NCI-H146 (cell line): ENCODE results near the gene PRR5L.

Experiments used
- DNase-seq: peaks from one replicate; lab custom pipeline; 2025; lab: John Stamatoyannopoulos, UW

Gene PRR5L

DNA sequence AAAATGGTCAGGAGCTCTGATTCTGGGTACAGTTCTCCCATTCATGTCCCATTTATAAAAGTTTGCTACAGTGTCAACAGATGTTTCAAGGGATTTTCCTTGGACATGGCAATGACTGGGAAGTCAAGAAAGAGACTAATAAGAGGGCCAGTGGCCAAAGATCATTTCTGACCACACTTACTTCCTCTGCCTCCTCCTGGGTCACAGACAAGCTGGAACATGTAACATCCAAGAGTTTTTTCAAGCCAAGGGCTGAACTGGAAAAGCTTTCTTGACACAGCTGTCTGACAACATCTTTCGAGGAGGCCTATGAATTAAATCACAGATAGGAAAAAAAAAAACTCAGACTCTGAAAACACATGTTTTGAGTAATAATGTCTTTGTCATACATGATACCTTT is 15.6 kb upstream of the PRR5L start:
- DNase-seq, result no peak

DNA sequence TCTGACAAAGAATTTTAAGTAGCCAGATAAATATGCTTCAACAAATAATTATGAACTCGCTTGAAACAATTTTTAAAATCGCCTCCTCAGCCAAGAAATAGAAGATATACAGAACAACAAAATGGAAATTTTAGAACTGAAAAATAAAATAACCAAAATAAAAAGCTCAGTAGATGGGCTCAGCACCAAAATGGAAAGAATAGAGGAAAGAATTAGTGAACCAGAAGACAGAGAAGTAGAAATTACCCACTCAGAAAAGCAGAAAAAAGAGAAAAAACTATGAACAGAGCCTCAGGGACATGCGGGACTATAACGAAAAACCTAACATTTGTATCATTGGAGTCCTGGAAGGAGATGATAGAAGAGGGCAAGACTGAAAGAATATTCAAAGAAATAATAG is 14.2 kb upstream of the PRR5L start:
- no peak for DNase-seq

DNA sequence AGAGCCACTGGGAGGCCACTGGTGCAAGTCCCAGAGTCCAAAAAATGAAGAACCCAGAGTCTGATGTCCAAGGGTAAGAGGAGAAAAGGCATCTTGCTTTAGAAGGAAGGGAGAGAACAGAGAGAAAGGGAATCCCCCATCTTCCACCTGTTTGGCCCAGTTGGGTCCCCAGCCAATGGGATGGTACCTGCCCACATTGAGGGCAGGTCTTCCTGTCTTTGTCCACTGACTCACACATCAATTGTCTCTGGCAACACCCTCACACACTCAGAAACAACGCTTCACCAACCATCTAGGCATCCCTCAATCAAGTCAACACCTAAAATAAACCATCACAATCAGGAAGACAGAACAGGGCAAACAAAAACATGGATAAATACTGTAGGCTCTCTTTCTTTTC is 13.2 kb upstream of the PRR5L start:
- no peak for DNase-seq

DNA sequence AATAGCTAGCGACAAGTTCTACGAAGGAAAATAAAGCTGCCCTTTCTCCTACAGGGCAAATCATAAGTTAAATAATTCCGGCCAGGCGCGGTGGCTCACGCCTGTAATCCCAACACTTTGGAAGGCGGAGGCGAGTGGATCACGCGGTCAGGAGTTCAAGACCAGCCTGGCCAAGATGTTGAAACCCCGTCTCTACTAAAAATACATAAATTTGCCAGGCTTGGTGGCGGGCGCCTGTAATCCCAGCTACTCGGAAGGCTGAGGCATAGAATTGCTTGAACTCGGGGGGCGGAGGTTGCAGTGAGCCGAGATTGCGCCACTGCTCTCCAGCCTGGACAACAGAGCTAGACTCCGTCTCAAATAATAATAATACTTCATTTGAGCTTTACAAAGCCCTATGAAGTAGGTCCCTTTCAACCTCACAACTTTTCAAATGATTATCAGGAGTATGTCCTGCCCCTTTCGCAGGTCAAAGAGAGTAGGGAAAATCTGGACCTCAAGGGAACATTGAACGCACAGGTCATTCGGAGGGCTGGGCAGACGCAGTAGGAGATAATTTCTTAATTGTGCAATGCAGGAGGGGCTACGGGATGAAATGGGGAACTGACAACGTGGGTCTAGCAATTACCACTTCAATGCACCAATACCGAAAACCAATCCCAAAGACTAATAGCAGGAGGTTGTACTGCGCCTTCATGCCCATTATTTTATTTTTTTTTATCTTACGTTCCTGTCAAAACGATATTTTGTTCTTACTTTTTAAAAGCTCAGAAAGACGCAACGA is 7.5 kb upstream of the PRR5L start:
- peak; percentile 35 for DNase-seq

DNA sequence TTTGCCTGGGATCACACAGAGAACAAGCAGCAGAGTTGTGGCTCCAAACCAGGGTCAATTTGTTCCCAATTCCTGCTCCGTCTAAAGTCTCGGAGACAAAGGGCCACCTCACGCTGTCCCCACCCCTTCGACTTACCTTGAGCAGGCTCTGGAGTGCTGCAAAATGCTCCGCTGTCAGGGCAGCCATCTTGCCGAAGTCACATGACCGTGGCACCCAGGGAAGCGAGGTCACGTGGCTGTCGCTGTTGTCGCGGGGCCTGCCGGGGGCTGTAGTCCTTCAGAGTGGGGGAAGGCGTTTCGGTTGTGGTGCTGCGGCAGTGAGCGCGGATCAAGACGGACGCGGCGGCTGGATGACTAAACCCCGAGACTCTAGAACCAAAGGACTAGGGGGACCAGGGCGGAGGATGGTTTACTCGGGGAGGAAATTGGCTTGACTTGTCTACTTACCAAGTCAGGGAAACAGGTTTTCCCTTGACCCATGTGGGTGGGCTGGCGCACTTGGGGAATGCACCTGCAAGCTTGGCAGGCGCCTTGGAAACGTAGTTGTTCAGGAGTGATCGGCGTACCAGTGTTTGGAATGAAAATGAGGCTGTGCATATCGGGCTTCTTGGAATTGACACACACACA is 6.7 kb upstream of the PRR5L start, which contains the start of gene COMMD9:
TSS of gene COMMD9 (minus strand) at position 199 of the 627 bp plus-strand sequence. CDS start at position 187, 12 bp downstream.
- peak; percentile 95 for DNase-seq

DNA sequence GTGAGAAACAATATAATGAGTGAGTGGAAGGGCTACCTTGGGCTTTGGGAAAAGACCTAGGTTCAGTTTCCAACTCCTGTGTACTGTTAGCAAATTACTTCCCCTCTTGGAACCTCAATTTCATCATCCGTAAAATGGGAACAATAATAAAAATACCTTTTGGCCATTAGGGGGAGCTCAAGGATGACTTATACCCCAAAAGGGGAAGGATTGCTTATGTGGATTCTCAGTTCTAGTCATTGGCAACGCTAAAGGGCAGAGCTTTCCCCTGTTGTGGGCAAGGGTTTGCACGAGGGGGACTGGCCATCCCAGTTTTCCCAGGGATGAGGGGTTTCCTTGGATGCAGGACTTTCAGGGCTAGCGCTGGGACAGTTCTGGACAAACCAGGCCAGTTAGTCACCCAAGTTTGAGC is 3.8 kb upstream of the PRR5L start:
- DNase-seq, result no peak

DNA sequence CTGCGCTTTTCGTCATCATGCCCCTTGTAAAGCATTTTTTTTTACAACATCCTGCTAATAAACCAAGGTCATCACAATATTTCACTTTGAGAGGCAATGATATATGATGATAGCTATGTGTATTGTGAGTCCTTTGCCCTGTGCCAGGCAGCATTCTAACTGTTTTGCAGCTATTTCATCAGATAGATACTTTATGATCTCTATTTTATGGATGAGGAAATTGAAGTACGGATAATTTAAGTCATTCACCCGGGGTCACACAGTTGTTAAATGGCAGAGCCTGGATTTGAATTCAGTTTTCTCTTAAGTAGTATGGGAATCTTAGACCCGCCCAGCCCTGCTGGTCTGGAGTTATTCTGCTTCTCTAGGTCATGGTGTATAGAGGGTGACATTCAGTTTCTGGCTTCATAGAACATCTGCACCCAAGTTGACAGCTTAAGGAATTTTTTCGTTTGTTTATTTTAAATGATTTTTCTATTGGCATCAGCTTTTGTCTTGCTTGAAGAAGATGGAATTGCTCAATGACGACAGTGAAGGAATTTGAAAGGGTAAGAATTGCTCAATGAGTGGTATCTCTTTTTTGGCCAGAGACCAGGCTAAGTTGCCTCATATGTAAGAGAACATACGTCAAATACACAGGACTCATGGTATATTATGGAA is 926 bp downstream of the PRR5L start:
- no peak for DNase-seq

DNA sequence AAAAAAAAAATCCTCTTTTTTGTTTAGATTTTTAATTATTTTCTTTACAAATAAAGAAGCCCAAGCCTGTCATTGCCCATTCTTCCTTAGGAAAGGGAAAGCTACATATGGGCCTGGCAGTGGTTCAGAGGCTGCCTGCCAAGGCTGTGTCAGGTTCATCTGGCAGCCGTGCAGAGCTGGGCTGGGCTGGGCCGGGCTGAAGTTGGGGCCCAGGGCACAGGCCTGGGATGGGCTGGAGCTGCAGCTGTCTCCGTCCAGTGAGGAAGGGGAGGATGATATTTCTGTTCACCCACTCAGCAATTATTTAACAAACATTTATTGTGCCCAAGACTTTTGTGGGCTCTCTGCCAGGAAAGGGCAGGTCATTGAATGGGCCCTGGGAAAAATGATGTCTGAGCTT is 4.6 kb downstream of the PRR5L start:
- DNase-seq, result no peak

DNA sequence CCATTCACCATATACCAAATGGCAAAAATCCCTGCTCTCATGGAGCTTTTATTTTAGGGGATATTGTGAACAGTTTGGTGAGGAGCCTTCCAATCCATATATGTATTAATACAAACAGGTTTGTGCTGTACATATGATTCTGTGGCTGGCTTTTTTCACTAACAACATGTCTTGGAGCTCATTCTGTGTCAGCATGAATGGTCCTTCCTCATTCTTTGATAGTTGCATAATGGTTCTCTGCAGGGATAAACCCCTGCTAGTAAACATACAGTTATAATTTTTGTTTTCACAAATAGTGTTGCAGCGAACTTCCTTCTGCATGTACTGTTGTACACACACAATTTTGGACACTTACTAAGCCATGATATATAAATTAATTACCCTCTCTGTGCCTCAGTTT is 8.3 kb downstream of the PRR5L start:
- no peak for DNase-seq

DNA sequence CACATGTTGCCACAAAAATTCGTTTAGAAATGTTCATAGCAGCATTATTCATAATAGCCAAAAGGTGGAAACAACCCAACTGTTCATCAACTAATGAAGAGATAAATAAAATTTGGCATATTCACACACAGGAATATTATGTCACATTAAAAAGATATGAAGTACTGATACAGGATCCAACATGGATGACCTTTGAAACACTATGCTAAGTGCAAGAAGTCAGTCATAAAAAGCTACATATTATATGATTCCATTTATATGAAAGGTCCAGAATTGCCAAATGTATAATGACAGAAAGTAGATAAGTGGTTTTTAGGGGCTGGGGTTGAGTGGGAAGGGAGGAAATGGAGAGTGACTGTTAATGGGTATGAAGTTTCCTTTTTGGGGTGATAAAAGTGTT is 9.0 kb downstream of the PRR5L start:
- no peak for DNase-seq

DNA sequence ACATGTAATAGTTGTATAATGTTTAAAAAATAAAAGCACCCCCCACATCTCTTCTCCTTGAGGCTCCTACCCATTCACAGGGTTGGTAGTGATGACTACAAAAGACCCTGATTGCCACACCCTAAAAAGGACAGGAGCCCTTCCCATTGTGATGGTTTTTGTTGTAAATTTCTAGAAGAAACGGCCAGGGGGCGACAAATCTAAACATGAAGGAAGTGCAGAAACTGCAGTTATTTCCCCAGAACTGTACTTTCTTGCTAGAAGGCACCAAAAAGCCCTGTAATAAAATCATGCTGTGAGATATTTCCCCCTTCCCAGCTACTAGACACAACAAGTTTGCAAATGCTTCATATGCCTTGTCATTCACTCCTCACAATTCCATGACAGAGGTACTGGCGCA is 10.8 kb downstream of the PRR5L start:
- DNase-seq, result peak; percentile 8

DNA sequence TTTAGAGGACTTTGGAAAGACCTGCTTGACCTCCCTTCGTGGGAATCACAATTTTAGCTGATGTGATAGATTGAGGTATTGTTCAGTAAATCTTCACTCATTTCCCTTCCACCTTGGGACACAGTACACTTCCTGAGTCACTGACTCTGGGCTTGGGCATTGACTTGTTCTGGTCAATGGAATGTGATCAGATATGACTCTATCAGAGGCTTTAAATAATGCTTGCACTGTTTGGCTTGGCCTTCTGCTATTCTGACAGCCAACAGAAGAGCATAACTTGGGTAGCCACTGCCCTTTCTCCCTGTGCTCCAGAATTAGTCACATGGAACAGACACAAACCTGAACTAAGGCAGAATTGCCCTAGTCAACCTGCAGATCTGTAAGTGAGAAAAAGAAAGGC is 12.5 kb downstream of the PRR5L start:
- DNase-seq, result no peak

DNA sequence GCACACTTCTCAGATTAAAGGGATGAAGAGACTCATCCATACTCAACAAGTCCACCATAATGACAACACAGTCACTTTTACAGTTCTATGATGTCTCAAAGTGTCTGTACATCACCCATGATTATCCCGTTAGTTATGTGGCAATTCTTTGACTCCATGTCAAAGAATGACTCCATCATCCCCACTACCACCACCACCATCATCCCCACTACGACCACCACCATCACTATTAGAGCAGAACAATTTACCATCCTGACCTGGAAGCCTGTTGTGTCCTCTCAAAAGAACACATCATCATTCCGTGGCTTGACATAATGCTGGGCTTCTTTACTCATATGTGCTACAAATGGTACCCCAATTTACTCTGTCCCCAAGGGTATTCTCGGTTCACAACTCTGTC is 13.7 kb downstream of the PRR5L start:
- no peak for DNase-seq

DNA sequence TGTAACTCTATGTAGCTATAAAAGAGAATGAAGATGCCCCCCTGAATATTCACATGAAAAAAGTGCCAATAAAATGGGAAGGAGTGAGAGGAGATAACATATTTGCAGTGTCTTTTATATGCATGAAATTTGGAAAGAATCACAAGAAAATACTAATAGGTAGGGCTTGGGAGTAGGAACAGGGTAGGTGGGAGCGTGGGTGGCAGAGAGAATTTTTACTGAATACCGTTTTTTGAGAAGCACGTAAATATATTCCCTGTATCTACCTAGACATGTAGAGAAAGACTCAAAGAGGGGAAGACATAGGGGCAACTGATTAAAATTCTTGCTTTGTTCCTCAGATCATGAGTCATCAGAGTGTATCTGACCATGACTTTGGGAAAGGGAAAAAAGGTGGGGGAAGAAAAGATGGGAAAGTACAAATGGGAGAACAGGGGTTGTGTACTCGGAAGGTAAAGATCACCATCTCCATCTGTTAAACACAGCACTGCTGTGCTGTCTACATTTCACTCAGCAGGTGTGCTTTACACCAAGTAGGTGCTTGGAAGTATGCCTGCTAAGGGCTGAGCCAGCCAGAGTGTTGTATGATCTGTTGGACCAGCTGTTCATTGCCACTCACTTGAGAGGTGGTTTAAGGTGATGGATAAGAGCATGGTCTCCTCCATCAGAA is 16.0 kb downstream of the PRR5L start:
- DNase-seq, result no peak

DNA sequence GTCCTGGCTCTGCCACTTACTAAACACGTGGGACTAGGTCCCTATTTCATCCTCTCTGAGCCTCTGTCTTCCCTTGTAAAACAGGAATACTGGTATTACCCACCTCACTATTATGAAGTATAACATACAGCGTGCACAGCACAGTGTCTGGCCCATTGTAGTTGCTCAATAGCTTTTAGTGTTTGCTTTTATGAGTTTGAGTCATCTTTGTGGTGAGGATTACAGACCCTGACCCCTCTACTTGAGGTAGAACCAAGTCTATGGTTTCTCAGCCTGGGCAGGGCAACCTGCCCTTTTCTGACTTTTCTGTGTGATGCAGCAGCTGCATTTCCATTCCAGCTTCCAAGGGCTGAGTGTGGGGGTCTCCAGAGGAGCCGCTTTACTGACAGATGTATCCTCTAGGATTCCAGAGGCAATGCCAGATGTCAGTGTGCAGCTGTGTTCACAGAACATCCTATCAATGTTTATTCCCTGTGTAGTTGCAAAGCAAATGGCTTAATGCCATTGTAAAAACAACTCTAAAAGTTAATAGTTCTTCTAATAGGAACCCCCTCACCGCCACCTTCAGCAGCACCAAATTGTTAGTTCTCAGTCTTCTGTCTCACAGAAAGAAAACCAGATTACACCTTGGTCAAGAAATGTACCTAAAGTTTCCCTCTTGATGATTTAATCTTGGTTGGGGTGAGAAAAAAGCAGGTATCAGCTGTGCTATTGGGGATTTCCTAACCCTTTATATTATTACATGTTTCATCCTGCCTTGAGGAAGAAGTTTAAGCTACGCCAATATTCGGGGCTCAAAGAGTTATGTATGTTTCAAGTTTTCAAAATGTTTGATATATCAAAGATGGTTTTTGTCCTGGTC is 16.8 kb downstream of the PRR5L start:
- DNase-seq, result no peak

DNA sequence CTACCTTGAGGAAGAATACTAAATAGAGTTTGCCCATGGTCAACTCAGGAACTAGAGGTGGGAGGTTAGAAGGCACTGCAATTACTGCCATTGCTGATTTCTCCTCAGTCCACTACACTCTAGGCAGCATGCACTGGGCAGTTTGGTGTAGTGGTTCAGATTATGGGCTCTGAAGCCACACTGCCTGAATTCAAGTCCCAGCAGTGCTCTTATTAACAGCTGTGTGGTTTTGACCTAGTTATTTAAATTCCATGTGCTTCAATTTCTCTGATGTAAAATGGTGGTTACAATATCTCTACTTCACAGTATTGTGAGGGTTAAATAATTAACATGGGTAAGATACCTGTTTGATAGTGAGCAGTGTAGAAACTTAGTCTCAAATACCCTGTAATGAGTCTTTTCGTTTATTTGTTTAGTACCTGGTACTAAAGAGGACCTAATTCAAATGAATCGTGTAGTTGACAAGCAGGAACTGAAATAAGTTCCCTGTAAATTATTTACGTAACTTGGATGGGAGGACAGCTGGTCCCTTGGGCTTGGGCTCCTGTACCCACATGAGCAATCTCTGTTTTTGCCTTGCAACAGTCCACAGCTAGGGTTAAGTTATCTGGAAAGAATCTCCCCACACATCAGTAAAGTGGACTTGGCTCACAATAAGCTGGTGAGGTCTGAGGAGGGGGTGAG is 17.8 kb downstream of the PRR5L start:
- no peak for DNase-seq

DNA sequence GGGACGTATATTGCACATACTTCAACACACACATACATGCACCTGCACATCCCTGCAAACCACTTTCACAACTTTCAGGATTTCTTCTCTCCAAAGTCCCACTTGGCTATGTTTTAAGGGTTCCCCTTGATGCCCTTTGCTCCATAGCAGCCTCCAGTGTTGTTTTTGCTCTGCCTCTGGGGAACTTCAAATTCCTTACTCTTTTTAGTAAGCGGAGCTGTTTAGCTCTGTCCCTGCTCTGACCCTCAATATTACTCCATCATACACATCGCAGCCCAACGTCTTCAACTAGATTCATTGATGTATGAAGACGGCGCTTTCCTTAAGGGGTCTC is 18.3 kb downstream of the PRR5L start:
- no peak for DNase-seq

DNA sequence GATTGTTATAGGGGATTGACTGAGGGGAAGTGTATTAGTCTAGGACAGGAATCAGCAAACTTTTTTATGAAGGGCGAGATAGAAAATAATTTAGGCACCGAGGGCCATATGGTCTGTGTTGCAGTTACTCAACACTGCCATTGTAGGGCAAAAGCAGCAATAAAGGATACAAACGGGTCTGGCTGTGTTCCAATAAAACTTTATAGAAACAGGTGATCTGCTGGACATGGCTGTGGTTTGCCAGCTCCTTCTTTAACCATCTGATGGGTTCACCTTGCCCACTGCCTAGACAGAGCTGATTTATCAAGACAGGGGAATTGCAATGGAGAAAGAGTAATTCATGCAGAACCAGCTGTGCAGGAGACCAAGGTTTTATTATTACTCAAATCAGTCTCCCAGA is 20.0 kb downstream of the PRR5L start:
- DNase-seq, result no peak

DNA sequence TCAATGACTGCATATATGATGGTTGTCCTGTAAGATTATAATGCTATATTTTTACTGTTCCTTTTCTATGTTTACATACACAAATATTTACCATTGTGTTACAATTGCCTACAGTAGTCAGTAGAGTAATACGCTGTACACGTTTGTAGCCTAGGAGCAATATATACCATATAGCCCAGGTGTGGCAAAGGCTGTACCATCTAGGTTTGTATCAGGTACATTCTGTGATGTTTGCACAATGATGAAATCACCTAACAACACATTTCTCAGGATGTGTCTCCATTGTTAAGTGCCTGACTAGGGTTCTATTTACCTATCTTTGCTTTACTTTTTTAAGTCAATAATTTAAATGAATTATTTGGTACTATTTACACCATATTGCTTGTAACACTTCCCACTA is 21.9 kb downstream of the PRR5L start:
- no peak for DNase-seq

DNA sequence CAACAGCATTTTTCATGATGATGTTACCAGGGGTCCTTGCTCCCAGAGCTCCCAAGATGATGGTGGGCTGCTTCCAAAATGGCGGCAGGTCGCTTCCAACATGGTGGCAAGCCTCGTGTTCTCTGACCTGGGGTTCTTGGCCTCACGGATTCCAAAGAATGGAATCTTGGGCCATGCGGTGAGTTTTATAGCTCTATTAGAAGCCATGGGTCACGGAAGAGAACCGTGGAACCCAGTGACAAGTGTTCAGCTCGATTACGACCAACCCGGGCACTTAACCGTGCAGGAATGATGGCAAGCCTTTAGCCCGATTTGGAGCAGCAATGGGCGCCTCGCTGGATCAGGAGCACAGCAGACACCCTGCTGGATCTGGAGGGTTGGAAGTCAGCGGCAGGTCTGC is 28.9 kb downstream of the PRR5L start:
- peak; percentile 60 for DNase-seq

DNA sequence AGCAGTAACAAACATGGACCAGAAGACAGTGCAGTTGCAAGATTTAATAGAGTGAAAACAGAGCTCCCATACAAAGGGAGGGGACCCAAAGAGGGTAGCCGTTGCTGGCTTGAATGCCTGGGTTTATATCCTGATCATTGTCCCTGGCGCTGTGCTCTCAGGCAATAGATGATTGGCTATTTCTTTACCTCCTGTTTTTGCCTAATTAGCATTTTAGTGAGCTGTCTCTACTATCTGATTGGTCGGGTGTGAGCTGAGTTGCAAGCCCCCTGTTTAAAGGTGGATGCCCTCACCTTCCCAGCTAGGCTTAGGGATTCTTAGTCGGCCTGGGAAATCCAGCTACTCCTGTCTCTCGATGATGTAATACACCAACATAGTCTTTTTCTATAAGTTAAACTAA is 29.3 kb downstream of the PRR5L start:
- DNase-seq, result peak; percentile 60
